ENCODE data around the gene RNLS.

Gene RNLS

DNA sequence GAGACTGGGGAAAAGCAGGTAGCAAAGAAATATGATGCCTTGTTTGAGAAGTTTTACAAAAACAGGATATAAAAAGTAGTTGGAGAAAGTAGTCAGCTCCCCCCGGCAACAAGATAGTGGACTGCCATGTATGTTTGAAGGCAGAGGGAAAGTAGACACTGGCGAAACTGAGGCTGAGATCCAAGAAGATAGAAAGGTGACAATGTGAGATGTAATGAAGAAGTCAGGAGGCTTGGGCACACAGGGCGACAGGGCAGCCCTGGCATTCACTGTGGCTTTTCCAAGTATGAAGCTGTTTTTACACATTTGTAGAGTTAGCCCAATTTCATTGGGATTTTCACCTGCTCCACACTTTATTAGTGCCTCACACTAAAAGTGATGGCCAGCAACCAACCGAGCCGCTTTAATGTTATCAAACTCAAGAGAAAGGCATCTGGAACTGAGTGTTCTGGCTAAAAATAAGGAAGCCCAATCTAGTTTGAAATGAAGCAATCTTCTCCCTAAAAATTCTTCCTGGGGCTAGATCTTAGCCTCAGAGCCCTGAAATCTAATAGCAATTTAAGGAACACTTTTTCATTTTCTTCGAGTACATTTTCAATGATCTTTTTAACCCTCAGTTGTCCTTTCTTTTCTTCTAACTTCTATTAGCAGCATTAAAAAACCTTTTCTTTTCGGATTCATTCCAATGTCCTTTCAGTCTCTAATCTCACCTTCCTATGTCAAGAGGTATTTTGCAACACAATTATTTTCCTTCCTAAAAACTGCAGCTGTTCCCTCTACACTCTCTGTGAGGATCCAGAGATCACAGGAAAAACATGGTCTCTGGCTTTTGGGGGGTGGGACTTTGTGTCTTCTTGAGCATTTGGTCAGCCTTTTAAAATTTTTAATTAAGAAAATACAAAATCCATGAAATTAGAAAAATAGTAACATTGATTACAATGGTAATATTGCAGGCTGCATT lies 108.0 kb downstream of the RNLS start:
- no peak for DNase-seq

DNA sequence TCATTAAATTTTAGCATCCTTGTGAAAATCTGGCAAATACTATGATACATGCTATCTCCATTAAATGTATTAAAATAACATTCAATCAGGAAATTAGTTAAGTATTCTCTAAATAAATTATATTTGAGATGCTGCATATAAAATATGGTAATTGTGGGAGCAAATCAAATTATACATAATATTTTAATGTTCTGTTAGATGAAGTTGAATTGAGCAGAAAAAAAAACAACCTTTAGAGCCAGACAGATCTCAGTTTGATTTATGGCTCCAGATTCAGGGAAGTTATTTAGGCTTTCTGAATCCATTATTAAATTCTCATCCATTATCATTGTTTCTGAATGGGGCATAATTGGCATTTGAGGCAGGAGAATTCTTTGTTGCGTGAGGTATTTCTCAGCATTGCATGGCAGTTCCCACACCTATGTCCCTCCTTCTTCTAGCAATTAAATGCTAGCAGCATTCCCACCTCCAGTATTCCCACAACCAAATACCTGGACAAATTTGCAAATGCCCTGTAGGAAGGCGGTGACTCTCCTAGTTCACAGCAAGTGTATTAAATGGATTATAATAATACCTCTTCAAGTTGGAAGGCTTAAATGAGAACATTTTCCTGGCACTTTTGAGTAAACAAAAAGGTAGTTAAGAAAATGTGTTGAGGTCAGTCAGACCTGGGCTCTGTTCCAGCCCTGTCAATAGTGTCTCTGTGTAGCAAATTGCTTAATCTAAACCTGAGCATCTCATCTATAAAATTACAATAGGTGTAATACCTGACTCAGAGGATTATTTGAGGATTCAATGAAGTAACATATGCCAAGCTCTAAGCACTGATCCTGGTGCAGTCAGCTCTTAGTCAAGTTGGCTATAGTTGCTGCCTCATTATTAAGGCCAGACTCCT lies 108.9 kb downstream of the RNLS start:
- no peak for DNase-seq

DNA sequence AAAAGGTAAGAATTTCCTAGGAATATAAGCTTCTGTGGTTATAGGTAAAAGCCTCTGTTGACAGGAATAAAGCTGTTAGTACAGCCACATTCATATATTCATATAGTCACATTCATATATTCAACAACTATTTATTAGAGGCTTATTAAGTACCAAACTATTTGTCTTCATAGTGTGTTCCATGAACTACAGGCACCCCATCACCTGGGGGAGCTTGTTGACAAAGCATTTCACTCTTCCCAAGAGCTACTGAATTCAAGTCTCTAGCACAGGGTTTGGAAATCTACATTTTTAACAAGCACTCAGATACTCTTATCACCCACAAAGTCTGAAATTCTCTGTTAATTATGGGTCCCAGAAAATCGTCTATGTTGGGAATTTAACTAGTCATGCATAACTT lies 110.6 kb downstream of the RNLS start:
- no peak for DNase-seq

DNA sequence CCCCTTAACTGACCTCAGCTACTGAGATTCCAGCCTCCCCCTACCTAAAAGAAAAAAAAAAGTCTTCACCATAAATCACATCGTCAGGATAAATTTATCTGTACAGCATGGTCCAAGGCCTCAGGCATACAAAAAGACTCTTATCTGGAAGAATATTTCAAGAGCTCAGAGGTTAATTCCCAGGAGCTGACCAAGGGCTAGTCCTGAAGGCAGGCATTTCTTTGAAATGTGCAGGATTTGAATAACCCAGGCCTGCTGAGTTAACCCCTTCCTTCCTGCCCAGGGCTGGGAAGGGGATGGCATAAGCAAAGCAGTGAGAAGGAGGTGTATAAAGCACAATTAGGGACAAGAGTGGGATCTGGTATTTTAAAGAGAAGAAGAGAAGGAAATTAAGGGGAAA lies 111.2 kb downstream of the RNLS start:
- DNase-seq = no peak

DNA sequence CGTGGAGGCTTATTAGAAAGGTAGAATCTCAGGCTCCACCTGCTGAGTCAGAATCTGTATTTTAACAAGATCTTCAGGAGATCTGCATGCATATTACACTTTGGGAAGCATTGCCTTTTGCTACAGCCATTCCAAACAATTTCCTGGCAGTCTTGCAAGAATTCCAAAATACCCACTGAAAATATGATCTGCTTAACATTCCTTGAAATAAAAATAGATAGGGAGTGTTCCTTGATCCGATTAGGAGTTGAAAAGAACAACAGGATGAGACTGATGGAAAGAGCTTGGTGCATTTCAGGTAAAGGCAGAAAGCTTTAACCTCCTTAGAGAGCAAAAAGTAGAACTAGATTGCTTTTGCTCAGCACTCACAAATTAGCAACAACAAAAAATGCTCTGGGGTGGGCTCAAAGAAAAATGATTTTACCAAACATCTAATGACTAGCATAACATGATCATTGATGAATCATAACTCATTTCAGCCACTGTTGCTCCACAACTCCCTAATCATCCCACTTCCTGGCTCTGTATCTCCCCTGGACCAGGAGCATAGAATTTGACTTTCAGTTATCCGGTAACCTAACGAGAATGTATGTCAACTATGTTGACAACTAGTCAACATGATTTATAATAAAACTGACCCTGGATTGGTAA lies 115.2 kb downstream of the RNLS start:
- no peak for DNase-seq

DNA sequence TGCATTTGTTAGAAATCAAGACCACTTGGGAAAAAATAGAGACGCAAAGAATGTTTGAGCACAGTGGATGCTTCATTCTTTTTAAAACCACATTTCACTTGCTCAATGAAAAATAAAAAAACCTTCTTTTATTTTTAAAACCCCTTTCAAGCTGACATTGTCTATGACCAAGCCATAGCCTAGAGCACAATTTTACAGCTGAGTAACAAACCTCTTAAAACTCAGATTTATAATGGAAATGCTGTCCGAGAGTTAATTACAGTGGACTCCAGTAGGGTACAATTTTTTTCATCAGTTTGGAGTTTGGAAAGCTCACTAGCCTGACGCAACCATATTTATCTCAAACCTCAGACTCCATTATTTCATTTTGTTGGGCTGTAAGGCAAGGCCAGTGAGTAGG lies 116.3 kb downstream of the RNLS start:
- DNase-seq = no peak

DNA sequence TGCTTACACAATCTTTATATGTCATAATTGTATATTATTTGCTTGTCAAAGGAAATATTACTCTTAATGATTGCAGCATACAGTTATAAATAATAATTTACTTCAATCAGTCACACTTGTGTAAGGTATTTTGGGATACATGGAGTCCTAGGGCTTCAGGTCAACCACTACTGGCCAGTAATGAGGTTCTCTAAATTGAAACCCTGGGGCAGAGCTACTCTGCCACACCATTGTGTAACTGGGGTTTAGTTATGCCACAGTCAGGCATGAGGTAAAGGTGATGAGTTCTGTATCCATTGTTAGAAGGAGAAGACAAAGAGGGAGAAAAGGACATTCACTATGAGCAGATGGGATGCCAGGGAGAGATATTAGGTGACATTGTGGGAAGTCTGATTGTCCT lies 117.4 kb downstream of the RNLS start:
- DNase-seq = no peak

DNA sequence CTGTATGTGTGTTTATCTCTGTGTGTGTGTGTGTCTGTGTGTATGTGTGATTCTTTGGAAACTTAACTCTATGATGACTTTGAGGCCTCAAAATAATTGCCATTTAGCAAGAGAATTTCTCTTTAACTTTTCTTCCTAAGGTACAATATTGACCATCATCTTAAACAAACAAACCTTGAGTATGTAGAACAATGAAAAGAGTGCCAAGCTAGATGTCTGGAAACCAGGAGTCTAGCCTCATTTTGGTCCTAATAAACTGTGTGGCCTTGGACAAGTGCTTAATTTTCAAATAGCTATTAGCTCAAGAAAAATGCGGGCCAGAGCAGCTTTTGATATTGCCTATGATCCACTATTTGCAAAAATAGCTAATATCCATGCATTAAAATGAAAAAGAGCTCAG lies 119.3 kb downstream of the RNLS start:
- DNase-seq = no peak

DNA sequence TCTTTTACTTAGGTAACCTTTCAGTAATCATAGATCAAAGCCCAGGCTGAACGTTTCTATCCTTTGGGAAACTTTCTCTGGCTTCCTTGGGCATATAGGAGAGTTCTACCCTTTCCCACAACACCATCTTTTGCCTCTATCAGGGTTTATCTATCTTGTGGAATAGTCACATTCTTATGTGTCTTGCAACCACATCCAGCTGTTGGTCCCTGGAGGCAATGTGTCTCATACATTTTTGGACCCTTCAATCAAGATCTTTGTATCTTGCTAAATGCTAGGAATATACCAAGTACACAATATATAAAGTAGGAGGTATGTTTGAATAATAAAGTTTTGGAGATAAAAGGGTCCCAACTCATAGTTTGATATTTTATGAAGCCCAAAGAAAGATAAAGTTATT lies 121.7 kb downstream of the RNLS start:
- DNase-seq = no peak

DNA sequence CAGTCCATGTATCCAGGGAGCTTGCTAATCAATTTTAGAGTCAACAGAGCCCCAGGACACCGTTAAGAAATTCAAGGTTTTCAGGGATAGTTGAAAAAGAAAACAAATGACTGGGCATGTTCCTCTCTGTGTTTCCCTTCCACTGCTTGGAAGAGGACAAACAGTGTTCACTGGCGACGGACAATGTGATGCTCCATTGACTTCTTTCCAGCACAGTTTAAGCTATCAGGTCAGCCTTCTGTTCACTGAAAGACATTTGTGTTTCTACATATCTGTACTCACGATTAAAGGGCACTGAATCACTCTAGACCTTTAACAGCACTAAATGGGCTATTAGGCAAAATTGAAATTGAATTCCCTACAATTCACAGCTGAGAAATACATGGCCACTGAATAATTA lies 123.6 kb downstream of the RNLS start:
- no peak for DNase-seq

DNA sequence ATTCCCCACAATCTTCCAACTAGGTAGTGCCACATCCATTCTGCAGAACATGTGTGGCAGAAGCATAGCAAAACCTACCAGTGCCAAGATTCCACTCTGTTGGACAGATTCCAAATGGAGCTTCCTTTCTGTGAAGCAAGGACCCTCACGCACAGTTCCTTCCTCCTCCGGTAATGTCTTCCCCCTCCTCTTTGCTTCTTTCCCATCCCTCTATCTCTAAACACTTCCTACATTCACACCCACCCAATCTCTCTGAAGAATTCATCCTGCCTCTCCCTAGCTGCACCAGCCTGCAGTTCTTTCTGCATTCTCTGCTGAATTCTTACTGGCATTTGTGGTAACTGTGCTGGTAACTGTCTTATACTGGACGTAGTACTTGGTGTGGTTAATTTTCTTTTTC lies 124.9 kb downstream of the RNLS start:
- no peak for DNase-seq

DNA sequence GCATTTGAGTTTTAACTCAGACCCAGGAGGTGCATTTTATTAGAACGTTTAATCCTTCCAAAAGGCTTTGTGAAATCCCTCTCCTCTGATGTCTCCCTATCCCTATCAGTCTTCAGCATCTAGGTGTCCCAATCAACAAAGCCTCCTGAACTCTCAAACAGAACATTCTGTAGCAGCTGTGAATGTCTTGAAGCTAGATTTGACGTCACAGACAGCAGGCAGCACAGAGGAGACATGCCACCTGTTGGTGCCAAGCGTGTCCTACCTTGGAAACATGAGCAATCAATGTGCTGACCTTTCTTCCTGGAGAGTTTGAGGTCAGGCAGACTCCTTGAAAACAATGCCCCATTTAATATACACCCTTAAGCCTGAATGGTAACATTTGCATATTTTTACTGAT lies 125.5 kb downstream of the RNLS start:
- no peak for DNase-seq

DNA sequence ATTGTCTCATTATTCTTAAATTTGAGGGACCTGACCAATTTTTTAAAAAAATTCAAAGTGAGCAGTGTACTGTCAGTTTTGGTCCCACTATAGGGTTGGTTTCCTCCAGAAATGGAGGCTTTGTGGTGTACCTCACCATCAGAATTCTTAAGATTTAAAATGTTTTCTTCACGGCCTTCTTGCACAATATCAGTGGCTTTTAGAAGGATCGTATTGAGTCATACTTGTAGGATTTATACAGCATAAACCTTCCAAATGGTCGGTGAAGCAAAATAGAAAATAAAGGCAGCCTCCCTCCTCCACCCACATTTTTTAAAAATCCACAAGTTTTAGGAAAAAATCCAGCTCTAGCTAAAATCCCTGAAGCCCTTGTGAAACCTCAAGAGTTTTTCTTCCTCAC lies 126.4 kb downstream of the RNLS start:
- DNase-seq = no peak

DNA sequence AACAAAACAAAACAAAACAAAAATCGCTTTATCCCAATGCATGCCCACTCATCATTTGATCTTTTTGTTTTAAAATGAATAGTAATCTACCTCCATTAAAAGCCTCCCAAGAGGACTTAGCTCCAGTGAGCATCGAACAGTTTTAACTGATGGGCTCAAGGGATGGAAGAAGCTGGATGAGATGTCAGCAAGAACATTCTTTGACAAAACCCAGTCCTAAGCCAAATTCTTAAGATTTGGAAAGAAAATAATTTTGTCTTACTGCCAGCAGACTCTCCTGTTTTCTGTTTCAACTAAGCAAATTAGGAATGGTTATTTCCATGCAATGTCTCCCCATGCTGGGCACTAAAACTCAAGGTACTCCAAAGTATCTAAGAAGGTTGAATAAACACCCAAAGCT lies 127.3 kb downstream of the RNLS start:
- DNase-seq = no peak

DNA sequence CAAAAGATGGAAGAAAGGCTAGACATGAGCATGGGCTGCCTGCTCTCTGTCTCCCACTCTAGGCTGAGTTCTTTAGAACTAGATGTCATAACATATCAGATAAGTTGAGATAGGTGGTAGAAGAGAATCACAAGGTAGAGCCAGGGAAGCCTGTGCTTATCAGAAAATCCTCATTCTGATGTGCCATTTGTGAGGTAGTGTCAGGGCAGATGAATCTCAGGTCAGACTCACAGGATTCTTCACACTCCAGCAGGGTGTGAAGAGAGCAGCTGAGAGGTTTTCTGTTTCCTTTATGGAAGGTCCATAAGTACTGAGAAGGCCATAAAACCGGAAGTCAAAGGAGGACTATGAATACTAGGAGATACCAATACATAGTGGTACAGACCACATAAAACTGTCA lies 132.9 kb downstream of the RNLS start:
- DNase-seq = no peak

DNA sequence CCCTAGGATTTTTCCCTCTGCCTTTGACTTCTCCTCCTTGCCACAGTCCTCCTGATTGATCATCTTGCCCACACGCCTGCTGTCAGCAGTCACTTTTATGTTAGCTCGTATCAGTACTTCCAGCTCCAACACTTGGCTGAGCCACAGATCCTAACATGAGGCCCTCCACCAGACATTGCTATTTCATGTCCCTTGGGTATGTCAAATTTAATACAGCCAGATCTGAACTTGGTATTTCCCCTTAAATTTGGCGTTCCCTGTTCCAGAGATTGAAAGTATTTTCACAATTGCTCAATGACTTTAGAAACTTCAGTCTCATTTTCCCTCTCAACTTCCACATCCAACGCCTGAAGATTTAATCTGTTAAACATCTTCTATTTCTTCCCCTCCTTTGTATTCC lies 140.4 kb downstream of the RNLS start:
- DNase-seq = no peak

DNA sequence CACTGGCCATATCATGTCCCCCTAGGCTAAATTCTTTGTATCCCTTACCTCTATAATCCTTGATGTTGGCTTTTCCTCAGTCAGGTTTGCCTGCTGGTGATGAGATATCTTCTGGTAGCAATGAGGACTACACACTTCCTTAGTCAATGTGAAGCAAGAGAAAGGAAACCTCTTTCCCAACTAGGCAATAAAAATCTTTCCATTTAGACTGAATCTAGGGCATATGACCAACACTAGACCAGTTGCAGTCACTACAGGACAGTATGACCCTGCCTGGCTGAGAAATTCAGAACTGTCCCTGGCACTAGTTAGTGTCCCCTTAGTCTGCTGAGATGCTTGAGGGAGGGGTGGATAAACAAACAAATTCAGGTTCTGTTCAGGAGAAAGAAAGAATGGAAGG lies 142.6 kb downstream of the RNLS start:
- no peak for DNase-seq

DNA sequence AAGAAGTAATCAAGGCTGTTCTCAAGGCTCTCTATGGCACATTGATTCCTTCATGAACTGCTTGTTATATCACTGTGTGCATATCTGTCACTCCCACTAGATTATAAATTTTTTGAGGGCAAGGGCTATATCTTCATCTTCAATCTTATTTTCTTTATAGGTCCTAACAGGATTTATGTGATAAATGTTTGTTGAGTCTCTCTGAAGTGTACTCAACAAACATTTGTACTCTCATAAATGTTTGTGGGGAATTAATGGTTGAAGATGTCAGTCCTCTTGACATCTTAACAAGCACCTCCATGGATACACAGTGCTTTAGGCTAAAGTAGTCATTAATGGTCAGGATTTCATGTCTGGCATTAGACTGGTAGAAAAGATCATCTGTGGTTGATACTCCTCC lies 143.2 kb downstream of the RNLS start:
- no peak for DNase-seq

DNA sequence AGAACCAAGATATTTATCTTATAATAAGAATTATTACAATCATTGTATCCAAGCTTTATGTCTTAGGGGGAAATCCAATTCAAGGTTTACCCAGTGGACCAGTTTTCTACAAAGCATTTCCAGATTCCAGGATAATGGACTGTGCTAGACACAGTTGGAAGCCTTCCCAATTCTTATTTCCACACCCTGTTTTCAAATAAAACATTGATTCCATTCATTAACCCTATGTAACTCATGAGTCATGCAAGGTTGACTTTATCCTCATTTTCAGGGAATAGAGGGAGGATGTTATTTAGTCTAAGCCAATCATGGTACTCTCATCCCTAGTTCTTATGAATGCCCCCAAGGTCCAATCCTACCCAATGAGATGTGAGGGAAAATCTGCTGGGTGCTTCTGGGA lies 145.7 kb downstream of the RNLS start:
- no peak for DNase-seq

DNA sequence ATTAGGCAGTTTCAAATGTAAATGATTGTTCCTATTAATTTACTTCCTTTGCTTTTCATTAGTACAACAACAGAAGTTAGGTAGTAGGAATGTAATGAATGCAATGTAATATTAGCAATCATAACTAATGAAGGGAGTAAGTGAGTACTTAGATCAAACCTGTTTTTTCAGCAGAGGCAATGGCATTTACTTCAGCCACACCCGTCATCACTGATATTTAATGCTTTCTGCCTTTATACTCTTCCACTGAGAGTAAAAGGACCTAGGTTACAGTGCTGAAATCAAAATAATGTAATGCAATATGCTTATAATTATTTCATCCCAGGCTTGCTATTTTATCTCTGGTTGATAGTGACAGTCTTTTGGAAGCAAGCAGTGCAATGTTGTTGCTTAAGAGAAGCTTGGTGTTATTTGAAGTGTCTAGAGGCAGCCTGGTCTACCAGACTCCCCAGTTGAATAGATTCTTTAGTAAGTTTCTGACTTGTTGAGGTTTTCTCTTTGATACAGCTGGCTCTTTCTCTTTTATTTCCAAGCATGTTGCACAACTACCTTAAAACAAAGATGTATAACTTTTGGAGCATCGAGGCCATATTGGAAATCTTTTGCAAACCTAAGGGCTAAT lies 149.4 kb downstream of the RNLS start:
- DNase-seq = no peak

DNA sequence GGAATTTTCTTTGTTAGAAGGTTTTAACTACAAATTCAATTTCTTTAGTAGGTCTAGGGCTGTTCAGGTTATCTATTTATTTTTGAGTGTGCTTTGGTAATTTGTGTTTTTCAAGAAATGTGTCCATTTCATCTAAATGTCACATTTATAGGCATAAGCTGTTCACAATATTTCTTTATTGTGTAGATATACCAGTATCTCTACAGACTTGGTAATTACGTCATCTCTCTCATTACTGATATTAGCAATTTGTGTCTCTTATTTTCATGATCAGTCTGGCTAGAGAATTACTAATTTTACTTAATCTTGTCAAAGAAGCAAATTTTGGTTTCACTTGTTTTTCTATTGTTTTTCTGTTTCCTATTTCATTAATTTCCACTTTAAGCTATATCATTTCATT lies 152.0 kb downstream of the RNLS start:
- DNase-seq = no peak

DNA sequence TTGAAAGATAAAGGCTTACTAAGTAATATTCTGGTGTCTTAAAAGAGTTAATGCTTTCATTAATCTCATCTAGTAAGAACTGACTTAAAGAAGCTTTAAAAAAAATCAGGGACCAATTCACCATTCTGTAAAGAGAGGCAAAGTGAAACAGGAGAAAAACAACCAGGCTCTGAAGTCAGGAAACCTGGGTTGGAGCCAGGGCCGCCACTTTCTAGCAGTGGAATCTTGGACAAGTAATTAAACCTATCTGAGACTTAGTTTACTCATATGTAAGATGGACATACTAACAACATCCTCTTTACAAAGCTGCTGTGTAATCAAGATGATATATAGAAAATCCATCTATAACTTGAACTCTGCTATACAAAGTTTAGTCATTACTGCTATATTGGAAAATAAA lies 154.1 kb downstream of the RNLS start:
- no peak for DNase-seq

DNA sequence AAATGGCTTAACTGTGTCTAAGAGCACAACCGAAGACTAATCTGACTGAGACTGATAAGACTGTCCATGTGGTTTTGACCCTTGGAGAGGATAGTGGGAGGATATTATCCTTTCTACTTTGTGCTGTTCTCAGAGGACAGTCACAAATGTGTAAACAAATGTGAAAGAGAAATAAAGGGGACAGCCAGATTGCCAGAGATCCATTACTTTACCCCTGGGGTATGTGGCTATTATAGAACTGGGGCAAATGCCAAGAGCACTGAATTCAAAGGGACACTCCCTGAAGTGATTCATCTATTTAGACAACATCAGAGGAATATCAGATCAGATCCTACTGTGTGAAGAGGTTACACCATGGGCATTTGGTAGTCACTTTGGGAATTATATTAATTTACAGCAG lies 154.7 kb downstream of the RNLS start:
- no peak for DNase-seq
